ENCODE measurements around the gene STS.

STS gene

DNA sequence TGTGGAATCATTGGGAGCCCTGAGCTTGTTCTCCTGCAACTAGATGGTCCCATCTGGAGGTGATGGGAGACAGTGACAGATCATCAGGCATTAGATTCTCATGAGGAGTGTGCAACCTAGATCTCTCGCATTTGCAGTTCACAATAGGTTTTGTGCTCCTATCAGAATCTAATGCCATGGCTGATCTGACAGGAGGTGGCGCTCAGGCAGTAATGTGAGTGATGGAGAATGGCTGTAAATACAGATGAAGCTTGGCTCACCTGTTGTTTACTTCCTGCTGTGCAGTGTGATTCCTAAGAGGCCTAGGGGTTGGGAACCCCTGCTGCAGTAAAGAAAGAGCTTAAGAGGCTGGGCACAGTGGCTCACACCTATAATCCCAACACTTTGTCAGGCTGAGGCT is 42.6 kb downstream of the STS start:
- DNase-seq: no peak

DNA sequence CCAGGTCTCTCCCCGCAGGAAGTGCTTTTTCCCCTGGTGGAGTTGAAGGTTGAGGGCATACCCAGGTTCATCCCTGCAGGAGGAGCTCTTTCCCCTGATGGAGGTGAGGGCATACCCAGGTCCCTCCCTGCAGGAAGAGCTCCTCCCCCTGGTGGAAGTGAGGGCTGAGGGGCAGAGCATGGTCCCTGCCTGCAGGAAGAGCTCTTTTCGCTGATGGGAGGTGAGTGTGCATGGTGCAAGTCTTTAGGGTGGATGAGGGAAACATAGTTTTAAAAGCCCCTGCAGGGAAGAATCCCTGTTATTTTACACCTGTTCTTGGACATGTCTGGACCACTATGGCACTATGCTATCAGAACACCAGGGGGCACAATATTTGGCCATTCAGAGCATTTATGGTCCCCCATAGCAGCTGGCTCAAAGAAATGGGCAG is 44.2 kb downstream of the STS start:
- DNase-seq: no peak

DNA sequence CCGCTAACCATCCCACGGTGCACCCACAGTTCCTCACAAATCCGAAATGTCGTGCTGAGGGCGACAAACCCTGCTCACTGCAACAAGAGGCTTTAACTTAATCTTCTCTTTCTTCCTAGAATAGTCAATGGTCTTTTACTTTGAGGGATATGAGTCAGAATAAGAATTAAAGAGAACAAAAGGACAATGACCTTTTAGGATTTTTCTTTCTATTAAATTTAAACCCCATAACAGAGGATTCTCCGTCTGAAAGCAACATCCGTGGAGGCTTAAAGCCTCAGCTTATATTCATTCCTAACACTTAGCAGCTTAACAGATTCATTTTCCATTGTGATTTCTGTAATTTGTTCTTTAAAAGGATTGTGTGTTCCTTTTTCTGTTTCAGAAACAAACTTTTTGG is 45.4 kb downstream of the STS start:
- no peak for DNase-seq

DNA sequence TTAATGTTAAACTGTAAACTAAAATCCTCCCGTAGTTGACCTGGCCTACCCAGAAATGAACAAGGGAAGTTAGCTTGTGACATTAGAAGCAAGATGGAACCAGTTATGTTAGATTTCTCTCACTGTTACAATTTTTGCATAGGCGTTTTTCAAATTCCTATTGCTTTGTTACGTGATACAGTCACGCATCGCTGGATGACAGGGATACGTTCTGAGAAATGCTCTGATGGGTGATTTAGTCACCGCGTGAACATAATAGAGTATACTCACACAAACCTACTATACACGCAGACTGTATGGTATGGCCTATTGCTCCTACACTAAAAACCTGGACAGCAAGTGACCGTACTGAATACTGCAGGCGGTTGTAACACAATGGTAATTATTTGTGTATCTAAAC is 47.1 kb downstream of the STS start:
- DNase-seq: no peak

Data from KG1 (cell line).